NCI-H2081 treated with DMSO at 0.1 percent for 48 hours (cell line): ENCODE data around the gene TPST2.

ENCODE experiments used
- DNase-seq: peaks from one replicate; lab custom pipeline; 2025; lab: John Stamatoyannopoulos, UW

TPST2 gene

GRCh38 chr22:26580240-26580962 is 9.5 kb downstream of the TPST2 start:
- DNase-seq = no peak

- no peak for DNase-seq
Measured at GRCh38 chr22:26579331-26579886, 10.5 kb downstream of the TPST2 start.

- DNase-seq = no peak
Measured at GRCh38 chr22:26577081-26577480, 12.9 kb downstream of the TPST2 start.

GRCh38 chr22:26576026-26576680 is 13.8 kb downstream of the TPST2 start:
- no peak for DNase-seq

GRCh38 chr22:26574001-26574723 is 15.8 kb downstream of the TPST2 start:
- DNase-seq = no peak

- DNase-seq = no peak
Measured at GRCh38 chr22:26573026-26573662, 16.8 kb downstream of the TPST2 start.

- no peak for DNase-seq
Measured at GRCh38 chr22:26570864-26571525, 18.9 kb downstream of the TPST2 start.

GRCh38 chr22:26570115-26570514 is 19.8 kb downstream of the TPST2 start:
- no peak for DNase-seq

- no peak for DNase-seq
Measured at GRCh38 chr22:26568207-26568706, 21.7 kb downstream of the TPST2 start.

- DNase-seq = no peak
Measured at GRCh38 chr22:26567610-26568009, 22.3 kb downstream of the TPST2 start.

GRCh38 chr22:26566994-26567393 is 22.9 kb downstream of the TPST2 start:
- no peak for DNase-seq

- DNase-seq = no peak
Measured at GRCh38 chr22:26565889-26566288, 24.0 kb downstream of the TPST2 start.

- DNase-seq = no peak
Measured at GRCh38 chr22:26565181-26565580, 24.8 kb downstream of the TPST2 start.

- DNase-seq = no peak
Measured at GRCh38 chr22:26564672-26565071, 25.3 kb downstream of the TPST2 start.

- DNase-seq = no peak
Measured at GRCh38 chr22:26564181-26564580, 25.8 kb downstream of the TPST2 start.

GRCh38 chr22:26563022-26563421 is 26.9 kb downstream of the TPST2 start:
- DNase-seq = no peak

- DNase-seq = no peak
Measured at GRCh38 chr22:26561756-26562417, 28.0 kb downstream of the TPST2 start.

- no peak for DNase-seq
Measured at GRCh38 chr22:26559961-26560575, 29.9 kb downstream of the TPST2 start.

GRCh38 chr22:26558248-26558895 is 31.6 kb downstream of the TPST2 start:
- DNase-seq = no peak

GRCh38 chr22:26556904-26557303 is 33.0 kb downstream of the TPST2 start:
- DNase-seq = no peak
